GM19351 (cell line): ENCODE results near the gene WNK1.

ENCODE experiments used
- ATAC-seq: cut with Tn5 transposase; IDR thresholded peaks from one replicate; pipeline ENCODE4 v1.9.1; 2021; ENCODE audit warnings: mild to moderate bottlenecking, moderate library complexity; ENCODE audit not compliant: unreplicated experiment

WNK1 gene

DNA sequence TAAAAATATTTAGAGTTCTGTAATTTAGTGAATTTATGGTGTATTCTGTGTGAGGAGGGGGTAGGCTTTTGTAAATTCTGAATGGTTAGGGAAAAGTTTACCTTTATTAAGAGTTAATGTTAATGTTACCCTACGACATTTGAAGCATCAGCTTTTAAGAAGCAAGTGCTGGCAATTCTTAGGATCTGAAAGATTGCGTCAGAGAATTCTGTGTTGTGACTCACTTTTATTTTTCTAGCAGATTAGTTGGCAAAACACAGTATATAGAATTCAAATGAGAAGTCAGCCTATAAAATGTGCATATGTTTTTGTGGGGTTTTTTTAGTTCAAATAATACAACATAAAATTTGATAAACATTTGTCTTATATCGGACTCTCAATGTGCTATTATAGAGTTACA, 99.5 kb downstream of the WNK1 start:
- no peak for ATAC-seq

DNA sequence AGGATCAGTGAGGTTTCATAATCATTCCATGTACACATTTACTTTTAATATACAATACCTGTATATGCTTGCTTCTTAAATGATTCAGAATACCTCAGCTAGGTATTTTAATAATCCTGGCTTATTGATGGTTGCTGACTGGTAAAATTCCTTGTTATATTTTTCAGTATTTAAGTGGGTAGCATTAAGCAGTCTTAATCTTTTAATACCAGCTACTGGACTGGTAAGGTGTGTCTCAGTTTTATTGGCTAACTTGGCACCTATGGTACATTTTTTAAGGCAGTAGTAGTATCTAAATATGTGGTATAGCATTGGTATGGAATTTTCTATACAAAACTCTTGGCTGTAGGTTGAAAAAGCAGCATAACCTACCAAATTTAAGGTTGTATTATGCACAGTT, 100.5 kb downstream of the WNK1 start:
- ATAC-seq = no peak

DNA sequence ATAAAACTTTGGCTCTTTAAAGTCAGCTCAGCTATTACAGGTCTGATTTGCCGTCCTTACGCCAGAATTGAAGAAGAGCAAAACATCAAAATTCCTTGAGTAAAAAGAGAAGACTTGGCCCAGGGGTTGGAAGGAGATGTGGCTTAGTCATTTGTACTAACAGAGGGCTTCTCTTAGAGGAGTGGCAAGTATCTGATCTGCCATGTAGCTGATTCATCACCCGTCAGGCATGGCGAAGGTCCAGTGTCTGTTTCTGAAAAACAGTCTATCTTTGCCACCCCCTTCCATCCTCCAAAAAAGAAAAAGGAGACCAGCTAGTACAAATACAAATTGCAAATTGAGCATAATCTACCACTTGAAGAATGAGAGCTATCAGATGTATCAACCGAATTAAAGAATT, 105.2 kb downstream of the WNK1 start:
- no peak for ATAC-seq

DNA sequence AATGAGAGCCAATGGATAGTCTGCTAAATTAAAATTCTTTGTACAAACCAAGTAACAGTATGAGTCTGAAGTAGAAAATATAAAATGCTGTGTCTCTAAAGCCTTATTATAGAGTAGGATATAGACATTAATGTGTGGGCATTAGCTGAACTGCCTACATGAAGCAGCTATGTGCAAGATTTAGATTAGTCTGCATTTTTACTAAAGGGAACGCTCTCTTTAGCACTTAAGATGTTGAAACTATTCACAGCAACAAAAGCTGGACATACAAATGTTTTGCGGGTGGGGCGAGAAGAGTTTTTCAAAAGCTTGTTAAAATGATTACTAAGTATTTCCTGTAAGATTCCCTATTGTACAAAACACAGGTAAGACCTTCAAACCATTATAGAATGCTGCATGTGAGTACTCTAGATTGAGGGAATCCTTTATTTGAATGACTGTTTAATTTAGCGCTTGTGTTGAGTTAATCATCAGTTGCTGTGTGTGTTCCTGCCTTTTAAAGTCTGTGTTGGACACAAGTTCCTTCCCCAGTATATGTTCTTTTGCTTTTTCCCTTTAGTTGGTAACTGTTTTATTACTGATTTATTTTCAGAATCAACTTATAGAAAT, 110.0 kb downstream of the WNK1 start:
- no peak for ATAC-seq

DNA sequence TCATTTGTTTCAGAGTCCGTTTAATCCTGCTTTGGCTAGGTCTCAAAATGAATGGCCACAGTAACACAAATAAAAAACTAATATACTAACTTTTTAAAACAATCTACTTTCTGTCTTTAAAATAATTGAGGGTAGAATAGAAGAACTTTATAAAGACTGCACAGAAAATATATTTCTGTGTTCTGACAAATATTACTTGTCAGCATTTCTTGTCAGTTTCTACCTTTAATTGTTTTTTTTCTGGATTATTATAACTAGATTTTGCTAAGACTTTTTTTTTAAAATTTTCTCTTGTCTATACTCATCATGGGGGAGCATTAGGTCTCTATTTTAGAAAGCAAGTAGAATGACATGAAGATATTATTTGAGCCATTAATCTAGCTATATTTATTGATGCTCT, 110.9 kb downstream of the WNK1 start:
- no peak for ATAC-seq

DNA sequence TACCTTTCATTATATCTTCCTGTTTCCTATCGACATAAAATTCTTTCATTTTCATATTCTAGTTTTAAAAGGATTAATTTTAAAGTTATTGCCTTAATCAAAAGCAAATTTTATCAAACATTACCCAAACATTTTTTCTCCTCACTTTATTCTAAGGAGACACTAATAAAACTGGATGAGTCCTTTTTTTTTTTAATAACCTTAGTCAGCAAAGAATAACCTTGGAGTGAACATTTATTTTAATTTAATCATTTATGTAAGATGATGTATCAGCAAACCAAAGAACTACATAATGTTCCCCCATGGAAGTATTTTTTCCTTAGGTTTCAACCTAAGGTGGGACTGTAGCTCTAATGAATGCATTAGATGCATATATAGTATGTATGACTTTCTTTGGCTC, 113.2 kb downstream of the WNK1 start:
- no peak for ATAC-seq

DNA sequence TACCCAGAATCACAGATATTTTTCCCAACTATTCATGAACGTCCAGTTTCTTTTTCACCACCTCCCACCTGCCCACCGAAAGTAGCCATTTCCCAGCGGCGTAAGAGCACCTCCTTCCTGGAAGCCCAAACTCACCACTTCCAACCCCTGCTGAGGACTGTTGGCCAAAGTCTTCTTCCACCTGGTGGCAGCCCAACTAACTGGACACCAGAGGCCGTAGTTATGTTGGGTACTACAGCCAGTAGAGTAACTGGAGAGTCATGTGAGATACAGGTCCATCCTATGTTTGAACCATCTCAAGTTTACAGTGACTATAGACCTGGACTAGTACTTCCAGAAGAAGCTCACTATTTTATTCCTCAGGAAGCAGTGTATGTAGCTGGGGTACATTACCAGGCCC, 115.5 kb downstream of the WNK1 start:
- no peak for ATAC-seq

DNA sequence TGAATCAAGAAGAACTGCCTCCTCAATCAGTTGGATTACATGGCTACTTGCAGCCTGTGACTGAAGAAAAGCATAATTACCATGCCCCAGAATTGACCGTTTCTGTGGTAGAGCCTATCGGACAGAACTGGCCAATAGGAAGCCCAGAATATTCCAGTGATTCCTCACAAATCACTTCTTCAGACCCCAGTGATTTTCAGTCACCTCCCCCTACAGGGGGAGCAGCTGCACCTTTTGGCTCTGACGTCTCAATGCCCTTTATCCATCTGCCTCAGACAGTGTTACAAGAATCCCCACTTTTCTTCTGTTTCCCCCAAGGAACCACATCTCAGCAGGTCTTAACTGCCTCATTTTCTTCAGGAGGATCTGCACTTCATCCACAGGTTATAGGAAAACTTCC, 116.3 kb downstream of the WNK1 start:
- no peak for ATAC-seq

DNA sequence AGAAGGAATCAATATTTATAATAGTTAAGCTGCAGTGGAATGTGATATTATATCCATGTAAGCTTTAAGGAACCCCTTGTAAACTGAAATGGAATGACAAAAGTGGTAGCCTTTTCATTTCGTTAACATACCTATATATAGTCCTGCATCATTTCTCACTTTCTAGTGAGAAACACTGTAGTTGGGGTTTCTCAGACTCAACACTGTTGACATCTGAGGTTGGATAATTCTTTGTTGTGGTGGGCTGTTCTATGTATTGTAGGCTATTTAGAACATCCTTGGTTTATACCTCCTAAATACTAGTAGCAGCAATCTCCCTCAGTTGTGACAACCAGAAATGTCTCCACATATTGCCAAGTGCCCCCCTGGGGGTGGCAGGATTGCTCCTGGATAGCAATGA, 118.0 kb downstream of the WNK1 start:
- ATAC-seq = no peak

DNA sequence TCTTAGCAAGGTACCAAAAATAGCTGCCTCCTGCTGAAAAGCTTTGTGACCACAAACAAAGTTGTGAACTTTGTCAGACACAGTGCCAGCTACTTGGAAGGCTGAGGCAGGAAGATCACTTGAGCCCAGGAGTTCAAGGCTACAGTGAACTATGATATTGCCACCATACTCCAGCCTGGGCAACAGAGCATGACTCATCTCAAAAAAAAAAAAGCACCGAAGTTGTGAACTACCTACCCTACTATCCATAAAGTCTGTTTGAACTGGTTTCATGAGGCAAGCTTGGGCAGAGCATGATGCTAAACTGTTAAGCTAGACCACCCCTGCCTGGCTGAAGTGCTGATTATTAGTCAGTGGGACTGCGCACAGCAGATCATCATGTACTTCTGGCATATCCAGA, 121.6 kb downstream of the WNK1 start:
- ATAC-seq = no peak

DNA sequence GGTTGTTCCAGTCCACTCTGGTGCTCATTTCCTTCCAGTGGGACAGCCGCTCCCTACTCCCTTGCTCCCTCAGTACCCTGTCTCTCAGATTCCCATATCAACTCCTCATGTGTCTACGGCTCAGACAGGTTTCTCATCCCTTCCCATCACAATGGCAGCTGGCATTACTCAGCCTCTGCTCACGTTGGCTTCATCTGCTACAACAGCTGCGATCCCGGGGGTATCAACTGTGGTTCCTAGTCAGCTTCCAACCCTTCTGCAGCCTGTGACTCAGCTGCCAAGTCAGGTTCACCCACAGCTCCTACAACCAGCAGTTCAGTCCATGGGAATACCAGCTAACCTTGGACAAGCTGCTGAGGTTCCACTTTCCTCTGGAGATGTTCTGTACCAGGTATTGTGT, 127.3 kb downstream of the WNK1 start:
- ATAC-seq = no peak

DNA sequence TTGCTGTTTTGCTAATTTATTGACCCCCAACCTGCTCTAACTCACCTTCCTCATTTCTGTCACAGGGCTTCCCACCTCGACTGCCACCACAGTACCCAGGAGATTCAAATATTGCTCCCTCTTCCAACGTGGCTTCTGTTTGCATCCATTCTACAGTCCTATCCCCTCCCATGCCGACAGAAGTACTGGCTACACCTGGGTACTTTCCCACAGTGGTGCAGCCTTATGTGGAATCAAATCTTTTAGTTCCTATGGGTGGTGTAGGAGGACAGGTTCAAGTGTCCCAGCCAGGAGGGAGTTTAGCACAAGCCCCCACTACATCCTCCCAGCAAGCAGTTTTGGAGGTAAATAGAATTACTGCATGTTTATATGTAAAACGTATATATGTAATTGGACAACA, 128.3 kb downstream of the WNK1 start:
- no peak for ATAC-seq

DNA sequence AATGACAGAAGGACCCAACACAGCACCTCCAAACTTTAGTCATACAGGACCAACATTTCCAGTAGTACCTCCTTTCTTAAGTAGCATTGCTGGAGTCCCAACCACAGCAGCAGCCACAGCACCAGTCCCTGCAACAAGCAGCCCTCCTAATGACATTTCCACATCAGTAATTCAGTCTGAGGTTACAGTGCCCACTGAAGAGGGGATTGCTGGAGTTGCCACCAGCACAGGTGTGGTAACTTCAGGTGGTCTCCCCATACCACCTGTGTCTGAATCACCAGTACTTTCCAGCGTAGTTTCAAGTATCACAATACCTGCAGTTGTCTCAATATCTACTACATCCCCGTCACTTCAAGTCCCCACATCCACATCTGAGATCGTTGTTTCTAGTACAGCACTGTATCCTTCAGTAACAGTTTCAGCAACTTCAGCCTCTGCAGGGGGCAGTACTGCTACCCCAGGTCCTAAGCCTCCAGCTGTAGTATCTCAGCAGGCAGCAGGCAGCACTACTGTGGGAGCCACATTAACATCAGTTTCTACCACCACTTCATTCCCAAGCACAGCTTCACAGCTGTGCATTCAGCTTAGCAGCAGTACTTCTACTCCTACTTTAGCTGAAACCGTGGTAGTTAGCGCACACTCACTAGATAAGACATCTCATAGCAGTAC, 132.5 kb downstream of the WNK1 start:
- ATAC-seq = no peak

DNA sequence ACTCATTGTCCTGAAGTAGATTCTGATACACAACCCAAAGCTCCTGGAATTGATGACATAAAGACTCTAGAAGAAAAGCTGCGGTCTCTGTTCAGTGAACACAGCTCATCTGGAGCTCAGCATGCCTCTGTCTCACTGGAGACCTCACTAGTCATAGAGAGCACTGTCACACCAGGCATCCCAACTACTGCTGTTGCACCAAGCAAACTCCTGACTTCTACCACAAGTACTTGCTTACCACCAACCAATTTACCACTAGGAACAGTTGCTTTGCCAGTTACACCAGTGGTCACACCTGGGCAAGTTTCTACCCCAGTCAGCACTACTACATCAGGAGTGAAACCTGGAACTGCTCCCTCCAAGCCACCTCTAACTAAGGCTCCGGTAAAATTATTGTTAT, 133.3 kb downstream of the WNK1 start:
- ATAC-seq = no peak

DNA sequence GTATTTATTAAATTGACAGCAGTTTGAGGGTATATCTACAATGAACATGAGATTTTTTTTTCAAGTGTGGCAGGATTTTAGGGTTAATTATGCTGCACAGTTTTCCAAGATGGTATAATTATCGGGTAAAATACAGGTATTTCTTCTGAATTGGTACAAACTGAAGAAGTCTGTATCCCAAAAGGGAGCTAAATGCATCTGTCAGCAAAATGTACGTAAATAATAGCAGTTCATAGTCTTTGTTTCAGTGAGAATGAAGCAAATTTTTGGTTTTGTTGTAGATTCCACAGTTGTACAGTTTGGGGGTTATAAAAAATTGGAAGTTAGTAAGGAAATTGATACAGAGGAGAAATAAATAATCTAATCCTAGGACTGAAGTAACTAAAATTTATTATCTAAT, 133.8 kb downstream of the WNK1 start:
- no peak for ATAC-seq

DNA sequence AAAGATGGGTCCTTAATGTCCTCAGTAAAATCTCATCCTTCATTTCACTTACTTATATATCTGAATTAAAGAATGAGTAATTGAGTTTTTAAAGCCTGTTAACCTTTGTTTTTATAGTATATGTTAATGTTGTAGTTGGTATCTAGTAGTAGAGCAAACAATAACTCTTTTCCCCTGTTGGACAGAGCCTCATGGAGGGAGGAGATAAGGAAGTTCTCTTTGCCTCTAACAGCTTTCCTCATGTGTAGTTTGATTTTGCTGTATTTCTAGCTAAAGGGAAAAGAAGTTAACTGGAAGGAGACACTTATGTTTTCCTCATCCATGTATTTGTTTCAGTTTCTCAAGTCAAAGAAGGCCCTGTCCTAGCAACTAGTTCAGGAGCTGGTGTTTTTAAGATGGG, 141.8 kb downstream of the WNK1 start:
- ATAC-seq = no peak

DNA sequence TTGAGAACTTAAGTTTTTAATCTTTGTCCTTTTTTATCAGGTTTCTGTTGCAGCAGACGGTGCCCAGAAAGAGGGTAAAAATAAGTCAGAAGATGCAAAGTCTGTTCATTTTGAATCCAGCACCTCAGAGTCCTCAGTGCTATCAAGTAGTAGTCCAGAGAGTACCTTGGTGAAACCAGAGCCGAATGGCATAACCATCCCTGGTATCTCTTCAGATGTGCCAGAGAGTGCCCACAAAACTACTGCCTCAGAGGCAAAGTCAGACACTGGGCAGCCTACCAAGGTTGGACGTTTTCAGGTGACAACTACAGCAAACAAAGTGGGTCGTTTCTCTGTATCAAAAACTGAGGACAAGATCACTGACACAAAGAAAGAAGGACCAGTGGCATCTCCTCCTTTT, 143.7 kb downstream of the WNK1 start:
- no peak for ATAC-seq

DNA sequence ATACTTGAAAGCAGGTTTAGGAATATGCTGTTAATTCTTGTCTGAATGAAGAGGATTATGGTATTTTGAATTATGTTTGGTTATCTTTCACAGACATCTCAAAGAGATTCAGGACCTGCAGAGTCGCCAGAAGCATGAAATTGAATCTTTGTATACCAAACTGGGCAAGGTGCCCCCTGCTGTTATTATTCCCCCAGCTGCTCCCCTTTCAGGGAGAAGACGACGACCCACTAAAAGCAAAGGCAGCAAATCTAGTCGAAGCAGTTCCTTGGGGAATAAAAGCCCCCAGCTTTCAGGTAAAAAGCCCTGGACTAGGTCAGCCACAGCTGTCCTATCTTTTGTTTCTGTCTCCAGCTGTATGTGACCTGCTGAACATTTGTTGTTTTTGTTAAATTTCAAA, 145.0 kb downstream of the WNK1 start:
- ATAC-seq = no peak

DNA sequence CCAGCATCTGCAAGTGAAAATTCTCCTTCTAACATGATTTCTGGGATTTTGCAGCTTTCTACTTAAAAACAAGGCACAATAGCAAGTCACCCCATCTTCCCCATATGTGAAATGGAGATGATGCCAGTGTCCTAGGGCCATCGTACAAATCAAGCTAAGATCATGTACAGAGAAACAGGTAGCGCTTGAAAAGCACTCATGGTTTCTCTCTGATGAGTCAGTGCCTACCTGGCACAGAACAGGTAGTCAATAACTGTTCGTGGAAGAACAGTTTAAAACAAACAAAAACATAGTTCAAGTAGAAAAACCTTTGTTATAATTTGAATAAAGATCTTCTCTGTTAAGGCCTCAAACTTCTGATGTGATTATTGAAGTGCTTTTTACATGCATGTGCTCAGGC, 150.2 kb downstream of the WNK1 start:
- ATAC-seq = no peak

DNA sequence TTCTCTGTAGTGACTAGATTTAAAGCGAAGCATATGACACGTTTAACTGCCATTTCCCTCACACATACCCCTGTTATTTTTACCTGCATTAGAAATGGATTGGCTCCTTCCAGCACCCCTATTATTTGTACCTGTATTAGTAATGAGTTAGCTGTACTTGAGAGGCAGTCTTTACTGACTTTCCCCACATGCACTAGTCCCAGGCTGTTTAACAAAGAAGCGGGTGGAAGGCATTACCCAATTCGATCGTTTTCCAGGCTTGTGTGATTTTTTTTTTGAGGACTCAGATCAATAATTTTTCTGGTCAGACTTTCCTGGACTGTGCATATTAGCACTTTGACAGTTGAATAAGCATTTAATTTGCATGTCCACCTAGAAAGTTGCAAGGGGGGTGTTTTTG, 150.7 kb downstream of the WNK1 start:
- no peak for ATAC-seq

DNA sequence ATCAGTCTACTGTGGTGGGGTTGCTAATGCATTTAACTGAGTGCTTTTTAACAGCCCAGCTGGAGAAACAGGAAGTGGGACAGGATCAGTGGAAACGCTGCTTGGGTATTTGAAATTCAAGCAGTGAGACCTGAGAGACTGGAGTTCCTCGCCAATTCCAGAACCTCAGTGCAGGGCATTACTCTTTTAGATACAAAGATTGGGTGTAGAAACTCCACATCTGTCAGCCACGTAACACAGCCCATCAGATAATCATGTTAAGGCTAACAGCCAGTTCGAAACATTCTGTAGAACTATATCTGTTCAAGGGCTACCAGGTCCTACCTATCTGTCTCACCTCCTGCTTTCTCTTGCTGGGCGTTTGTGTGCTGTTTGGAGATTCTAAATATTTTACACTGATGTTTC, 151.6 kb downstream of the WNK1 start:
- ATAC-seq = no peak

DNA sequence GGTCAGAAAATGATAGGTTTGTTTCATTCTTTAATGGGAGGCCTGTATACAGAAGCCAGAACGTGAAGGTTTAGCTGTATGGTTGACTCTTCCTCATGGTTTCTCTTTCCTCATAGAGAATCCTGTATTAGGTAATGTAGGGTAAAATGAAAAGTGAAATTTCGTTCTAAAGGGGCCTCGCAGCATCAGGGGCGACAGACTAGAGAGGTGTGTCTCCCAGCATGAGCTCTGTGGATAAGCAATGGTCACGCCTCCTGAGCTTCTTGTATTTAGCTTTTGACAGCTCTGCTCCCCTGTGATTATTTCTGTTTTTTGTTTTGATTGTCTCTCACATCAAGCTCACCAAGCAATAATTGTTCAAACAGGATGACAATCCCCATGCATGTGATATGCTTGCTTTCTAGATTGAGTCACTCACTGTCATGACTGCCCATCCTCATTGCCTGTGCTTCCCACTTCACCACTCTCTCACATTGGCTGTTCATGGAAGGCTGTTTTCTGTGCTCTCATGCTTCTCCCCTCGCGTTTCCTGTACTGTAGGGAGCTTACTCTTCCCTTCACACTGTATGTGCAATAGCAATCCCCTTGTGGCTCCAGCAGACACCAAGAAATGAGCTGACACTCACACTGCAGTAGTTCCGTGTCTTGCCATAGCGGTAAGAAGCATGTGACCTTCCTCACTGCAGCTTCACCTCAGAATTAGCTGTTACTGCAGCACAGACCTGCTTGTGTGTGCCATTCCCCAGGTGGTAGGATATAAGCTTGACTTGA, 153.1 kb downstream of the WNK1 start:
- no peak for ATAC-seq
